Osteoblast (primary cell): ENCODE results near the gene CLDN19. TPM values are rescaled to one million over a fixed set of nuclear protein-coding genes. Genes with fewer than 3 reads are reported as not detected.
A peak's percentile ranks its signal among the peaks of the same experiment; 100 is the strongest.

Experiments used
- DNase-seq: peaks from one replicate; pipeline ENCODE4 v3.0.0; 2011; ENCODE audit warnings: low spot score, mixed read lengths; ENCODE audit not compliant: insufficient read length; ENCODE audit errors: missing footprints
- H2AFZ ChIP-seq: 2 replicates; pipeline ENCODE4 v1.6.0; 2011; ENCODE audit warnings: mild to moderate bottlenecking, low read length
- H3K27ac ChIP-seq: 2 replicates; pipeline ENCODE4 v1.5.1; 2011; ENCODE audit warnings: mild to moderate bottlenecking, low read depth, low read length, moderate library complexity
- H3K27me3 ChIP-seq: 2 replicates; pipeline ENCODE4 v1.6.0; 2012; ENCODE audit warnings: mild to moderate bottlenecking, control low read depth, inconsistent platforms, low read length, moderate library complexity; ENCODE audit not compliant: insufficient read depth
- H3K36me3 ChIP-seq: 2 replicates; pipeline ENCODE4 v1.5.1; 2011; ENCODE audit warnings: mild to moderate bottlenecking, low read length, control low read depth, moderate library complexity; ENCODE audit not compliant: insufficient read depth
- H3K4me1 ChIP-seq: 2 replicates; pipeline ENCODE4 v1.5.1; 2011; ENCODE audit warnings: mild to moderate bottlenecking, low read length, control low read depth, moderate library complexity; ENCODE audit not compliant: insufficient read depth
- H3K4me2 ChIP-seq: 2 replicates; pipeline ENCODE4 v1.6.0; 2011; ENCODE audit warnings: mild to moderate bottlenecking, low read length; ENCODE audit not compliant: insufficient read depth
- H3K4me3 ChIP-seq: fragments of 200-600 bp; sonication (generic); 3 replicates; pipeline ENCODE4 v1.5.1; 2012; ENCODE audit warnings: mild to moderate bottlenecking, low read length, inconsistent platforms; ENCODE audit not compliant: insufficient read depth
- H3K79me2 ChIP-seq: 2 replicates; pipeline ENCODE4 v1.6.0; 2012; ENCODE audit warnings: mild to moderate bottlenecking, low read length, control low read depth, inconsistent platforms; ENCODE audit not compliant: insufficient read depth
- H3K9me3 ChIP-seq: 2 replicates; pipeline ENCODE4 v1.5.1; 2011; ENCODE audit warnings: low read depth, low read length, control low read depth
- H4K20me1 ChIP-seq: 2 replicates; pipeline ENCODE4 v1.6.0; 2012; ENCODE audit warnings: mild to moderate bottlenecking, low read length, control low read depth; ENCODE audit not compliant: insufficient read depth
- total RNA-seq: library from RNA; depleted of rRNA; stranded (reverse); fragments of >200 nt; gene quantifications from 2 replicates; pipeline ENCODE4 v1.2.3, GENCODE V29; 2012
- TF ChIP-seq, protein P1 (sequence below): IDR thresholded peaks from 2 replicates; pipeline ENCODE4 v1.5.1; 2011; ENCODE audit warnings: mild to moderate bottlenecking, low read depth, low read length, moderate library complexity; ENCODE audit errors: extremely low read depth

Gene CLDN19
- total RNA-seq, 1 donor: not detected

DNA sequence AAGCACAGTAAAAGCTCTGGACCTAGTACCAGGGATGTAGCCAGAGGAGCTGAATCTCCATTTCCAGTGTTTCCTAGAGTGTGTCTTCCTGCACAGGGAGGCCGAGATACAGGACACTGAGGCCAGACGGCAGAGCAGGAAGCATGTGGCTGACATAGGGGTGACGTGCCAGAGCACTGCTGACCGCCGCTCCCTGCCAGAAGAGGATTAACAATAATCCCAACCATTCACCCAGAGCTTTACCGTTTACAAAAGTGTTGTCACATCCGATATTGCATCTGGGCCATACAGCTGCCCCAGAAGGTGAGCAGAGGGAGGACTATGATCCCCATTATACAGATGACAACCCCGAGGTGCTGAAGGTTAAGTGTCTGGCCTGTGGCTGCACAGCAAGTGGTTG is 5.8 kb upstream of the CLDN19 start:
- H3K27me3 ChIP-seq: no peaks in the 10 kb centered on the region
- peaks cover 49% of the 10 kb centered on the region for H3K36me3 ChIP-seq
- H3K27ac ChIP-seq: no peak overlapping the region
- no peaks in the 10 kb centered on the region for H3K4me1 ChIP-seq
- TF ChIP-seq, protein P1, sequence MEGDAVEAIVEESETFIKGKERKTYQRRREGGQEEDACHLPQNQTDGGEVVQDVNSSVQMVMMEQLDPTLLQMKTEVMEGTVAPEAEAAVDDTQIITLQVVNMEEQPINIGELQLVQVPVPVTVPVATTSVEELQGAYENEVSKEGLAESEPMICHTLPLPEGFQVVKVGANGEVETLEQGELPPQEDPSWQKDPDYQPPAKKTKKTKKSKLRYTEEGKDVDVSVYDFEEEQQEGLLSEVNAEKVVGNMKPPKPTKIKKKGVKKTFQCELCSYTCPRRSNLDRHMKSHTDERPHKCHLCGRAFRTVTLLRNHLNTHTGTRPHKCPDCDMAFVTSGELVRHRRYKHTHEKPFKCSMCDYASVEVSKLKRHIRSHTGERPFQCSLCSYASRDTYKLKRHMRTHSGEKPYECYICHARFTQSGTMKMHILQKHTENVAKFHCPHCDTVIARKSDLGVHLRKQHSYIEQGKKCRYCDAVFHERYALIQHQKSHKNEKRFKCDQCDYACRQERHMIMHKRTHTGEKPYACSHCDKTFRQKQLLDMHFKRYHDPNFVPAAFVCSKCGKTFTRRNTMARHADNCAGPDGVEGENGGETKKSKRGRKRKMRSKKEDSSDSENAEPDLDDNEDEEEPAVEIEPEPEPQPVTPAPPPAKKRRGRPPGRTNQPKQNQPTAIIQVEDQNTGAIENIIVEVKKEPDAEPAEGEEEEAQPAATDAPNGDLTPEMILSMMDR: no peak
- H3K79me2 ChIP-seq: no peaks in the 10 kb centered on the region
- H3K4me2 ChIP-seq: no peak overlapping the region
- peak; percentile 35 for DNase-seq
- H3K9me3 ChIP-seq: no peaks in the 10 kb centered on the region
- no peak overlapping the region for H2AFZ ChIP-seq
- H4K20me1 ChIP-seq: peaks cover 12% of the 10 kb centered on the region
- no peak overlapping the region for H3K4me3 ChIP-seq

DNA sequence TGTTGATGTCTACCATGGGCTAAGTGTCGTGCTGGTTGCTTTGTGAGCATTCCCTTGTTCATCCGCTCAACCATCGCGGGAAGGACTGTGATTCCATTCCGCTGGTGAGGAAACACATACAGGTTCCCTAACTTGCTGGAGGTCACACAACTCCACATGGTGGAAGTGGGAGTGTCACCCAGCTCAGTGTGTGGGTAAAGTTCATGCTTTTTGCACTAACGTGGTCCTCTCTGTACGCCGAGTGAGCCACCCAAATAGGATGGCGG is 4.0 kb upstream of the CLDN19 start:
- Histone ChIP-seq H3K79me2 (no peaks in the 10 kb centered on the region), H3K36me3 (peaks cover 37% of the 10 kb centered on the region), H4K20me1 (peaks cover 8% of the 10 kb centered on the region), H3K4me1 (no peaks in the 10 kb centered on the region), H3K27ac (no peak overlapping the region), H2AFZ (no peak overlapping the region), H3K4me2 (no peak overlapping the region), H3K4me3 (no peak overlapping the region), H3K27me3 (no peaks in the 10 kb centered on the region), H3K9me3 (no peaks in the 10 kb centered on the region)
- DNase-seq: no peak
- TF ChIP-seq, protein P1: no peak

DNA sequence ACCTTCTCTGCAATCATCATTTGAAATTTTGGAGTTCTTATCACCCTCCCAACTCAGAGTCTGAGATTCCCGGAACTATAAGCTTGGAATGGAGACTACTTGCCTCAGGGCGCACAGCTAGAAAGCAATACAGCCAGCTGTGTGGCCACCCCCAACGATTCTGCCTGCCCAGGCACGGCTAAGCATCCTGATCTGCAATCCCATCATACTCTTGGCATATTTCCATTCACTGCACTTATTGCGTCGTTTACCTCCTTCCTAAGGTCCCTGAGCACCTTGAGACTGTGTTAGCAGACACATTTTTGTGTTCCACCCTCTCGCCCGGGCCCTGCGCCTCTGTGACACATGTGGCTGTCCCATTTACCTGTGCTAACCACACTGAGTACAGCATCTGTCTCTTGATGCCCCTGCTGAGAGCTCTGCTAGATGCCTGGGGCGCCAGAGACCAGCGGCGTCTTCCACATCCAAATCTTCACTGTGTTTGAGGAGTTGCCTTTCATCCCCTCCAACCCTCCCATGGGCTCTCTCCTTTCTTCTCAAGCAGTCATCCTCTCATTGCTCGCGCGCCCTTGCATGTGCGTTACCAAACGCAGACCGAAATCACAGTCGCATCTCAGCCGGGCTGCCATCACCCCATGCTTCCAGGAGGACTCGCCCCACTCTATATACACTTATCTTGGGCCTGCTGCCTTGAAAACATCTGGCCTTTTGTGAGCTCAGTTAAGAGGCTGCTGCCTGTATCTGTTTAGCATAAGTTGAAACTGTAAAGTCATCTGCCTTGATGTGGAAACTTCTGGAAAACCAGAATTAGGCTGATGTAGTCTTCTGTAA is 3.5 kb upstream of the CLDN19 start:
- Histone ChIP-seq H3K4me2 (no peak overlapping the region), H3K4me3 (no peak overlapping the region), H3K9me3 (no peaks in the 10 kb centered on the region), H3K27me3 (no peaks in the 10 kb centered on the region), H3K4me1 (no peaks in the 10 kb centered on the region), H3K36me3 (peaks cover 31% of the 10 kb centered on the region), H3K79me2 (no peaks in the 10 kb centered on the region), H3K27ac (no peak overlapping the region), H2AFZ (no peak overlapping the region), H4K20me1 (peaks cover 8% of the 10 kb centered on the region)
- TF ChIP-seq, protein P1: no peak
- peak; percentile 68 for DNase-seq

DNA sequence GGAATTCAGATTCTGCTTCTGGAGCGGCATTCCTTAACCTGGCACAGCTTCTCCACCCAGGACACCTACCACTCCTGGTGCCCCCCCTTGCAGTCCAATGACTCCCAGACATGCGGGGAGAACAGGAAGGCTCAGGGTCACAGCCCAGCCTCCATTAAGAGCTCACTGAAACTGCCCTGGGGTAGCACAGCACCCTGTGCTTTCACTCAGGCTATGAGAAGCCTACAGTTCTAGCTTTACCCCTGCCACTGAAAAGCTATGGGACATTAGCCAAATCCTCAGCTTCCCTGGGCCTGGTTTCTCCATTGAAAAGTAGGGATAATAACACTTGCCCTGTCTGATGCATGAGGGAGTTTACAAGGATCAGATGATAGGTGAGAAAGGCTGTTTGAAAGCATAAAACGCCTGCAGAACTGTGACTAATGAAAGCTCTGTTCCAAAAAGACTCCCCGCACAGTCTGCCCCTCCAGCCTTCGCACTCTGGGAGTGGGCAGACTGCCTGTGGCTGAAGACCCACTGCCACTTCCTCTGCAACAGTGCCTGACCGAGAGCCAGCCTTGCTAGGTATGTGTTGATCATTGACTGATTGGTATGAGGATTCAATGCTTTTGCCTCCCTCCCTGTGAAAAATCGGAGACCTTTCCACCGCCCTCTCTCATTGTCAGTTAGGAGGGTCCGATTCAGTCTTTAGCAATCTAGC is 2.7 kb upstream of the CLDN19 start:
- no peaks in the 10 kb centered on the region for H3K27me3 ChIP-seq
- H3K79me2 ChIP-seq: no peaks in the 10 kb centered on the region
- H3K9me3 ChIP-seq: no peaks in the 10 kb centered on the region
- peak; percentile 76 for DNase-seq
- peaks cover 8% of the 10 kb centered on the region for H4K20me1 ChIP-seq
- H3K4me3 ChIP-seq: no peak overlapping the region
- H2AFZ ChIP-seq: no peak overlapping the region
- peaks cover 23% of the 10 kb centered on the region for H3K36me3 ChIP-seq
- no peak overlapping the region for H3K4me2 ChIP-seq
- H3K4me1 ChIP-seq: no peaks in the 10 kb centered on the region
- TF ChIP-seq, protein P1: no peak
- H3K27ac ChIP-seq: no peak overlapping the region
